GM18505 (cell line): ENCODE data around the gene UPF3A.
A peak's percentile ranks its signal among the peaks of the same experiment; 100 is the strongest.

Source experiments
- ATAC-seq: cut with Tn5 transposase; IDR thresholded peaks from one replicate; pipeline ENCODE4 v1.9.1; 2021; ENCODE audit not compliant: unreplicated experiment
- POLR2A ChIP-seq: IDR thresholded peaks from 4 replicates; pipeline ENCODE4 v1.6.1; 2011; ENCODE audit warnings: borderline replicate concordance; ENCODE audit not compliant: insufficient read depth, insufficient read length; ENCODE audit errors: extremely low read depth

The UPF3A gene

GRCh38 chr13:114272977-114273376 is 8.4 kb upstream of the UPF3A start:
- TF ChIP-seq POLR2A = no peak
- ATAC-seq = no peak

GRCh38 chr13:114275304-114275703 is 6.1 kb upstream of the UPF3A start:
- TF ChIP-seq POLR2A = no peak
- ATAC-seq = no peak

GRCh38 chr13:114279146-114279545 is 2.3 kb upstream of the UPF3A start:
- no peak for ATAC-seq
- TF ChIP-seq POLR2A = no peak

- no peak for TF ChIP-seq POLR2A
- no peak for ATAC-seq
Observed at GRCh38 chr13:114279758-114280355, 1.5 kb upstream of the UPF3A start.

GRCh38 chr13:114282041-114282670 is 755 bp downstream of the UPF3A start:
- no peak for TF ChIP-seq POLR2A
- peak; percentile 46 for ATAC-seq

GRCh38 chr13:114283576-114283975 is 2.2 kb downstream of the UPF3A start:
- ATAC-seq = no peak
- no peak for TF ChIP-seq POLR2A

GRCh38 chr13:114284680-114285079 is 3.3 kb downstream of the UPF3A start:
- no peak for ATAC-seq

GRCh38 chr13:114285166-114285808 is 3.9 kb downstream of the UPF3A start:
- ATAC-seq = no peak
- no peak for TF ChIP-seq POLR2A

More at GRCh38 chr13:114284680-114285079, 3.3 kb downstream of the UPF3A start:
- no peak for TF ChIP-seq POLR2A

GRCh38 chr13:114286808-114287207 is 5.4 kb downstream of the UPF3A start:
- TF ChIP-seq POLR2A = no peak
- no peak for ATAC-seq

- no peak for ATAC-seq
- no peak for TF ChIP-seq POLR2A
Observed at GRCh38 chr13:114288157-114288591, 6.8 kb downstream of the UPF3A start.

GRCh38 chr13:114296448-114296847 is 15.0 kb downstream of the UPF3A start:
- no peak for TF ChIP-seq POLR2A
- ATAC-seq = no peak

GRCh38 chr13:114296902-114297301 is 15.5 kb downstream of the UPF3A start:
- no peak for ATAC-seq
- TF ChIP-seq POLR2A = no peak

GRCh38 chr13:114298866-114299265 is 17.5 kb downstream of the UPF3A start:
- no peak for TF ChIP-seq POLR2A
- ATAC-seq = no peak
